Gastroesophageal sphincter (tissue), 4 donors: Measurements from ENCODE around the gene TSPAN13. TPM values are rescaled to one million over a fixed set of nuclear protein-coding genes. Genes with fewer than 3 reads are reported as not detected.

Source experiments
- ATAC-seq: fragments of 150-250 bp; one replicate; pipeline ENCODE4 v1.9.1; 2016; ENCODE audit warnings: mild to moderate bottlenecking, moderate library complexity
- H3K27ac ChIP-seq, 4 donors: fragments of 200-600 bp; sonication (generic) in 3 of 4; 1 replicate in 3 of 4; 2 replicates in 1 of 4; pipeline ENCODE4 v1.5.1; 2016 to 2019
- H3K27me3 ChIP-seq: fragments of 200-600 bp; sonication (generic); one replicate; pipeline ENCODE4 v1.5.1; 2019
- H3K36me3 ChIP-seq, 2 donors: fragments of 200-600 bp; sonication (generic); one replicate each; pipeline ENCODE4 v1.5.1; 2019; ENCODE audit warnings: control low read depth in 1 of 2
- H3K4me1 ChIP-seq, 3 donors: fragments of 200-600 bp; sonication (generic); 1 replicate in 2 of 3; 2 replicates in 1 of 3; pipeline ENCODE4 v1.5.1; 2016 to 2019; ENCODE audit warnings: control low read depth in 2 of 3
- H3K4me3 ChIP-seq, 2 donors: fragments of 200-600 bp; sonication (generic); one replicate each; pipeline ENCODE4 v1.5.1; 2019; ENCODE audit warnings: mild to moderate bottlenecking in 1 of 2, moderate library complexity in 1 of 2
- H3K9me3 ChIP-seq, 3 donors: fragments of 200-600 bp; sonication (generic); one replicate each; pipeline ENCODE4 v1.5.1; 2017 to 2019; ENCODE audit warnings: control low read depth in 2 of 3
- EP300 ChIP-seq: sonication (generic); formaldehyde crosslinking; IDR thresholded peaks from one replicate; pipeline ENCODE4 v1.6.1; 2017; ENCODE audit warnings: antibody characterized with exemption, mild to moderate bottlenecking
- POLR2A ChIP-seq, 2 donors: fragments of 450-650 bp; IDR thresholded peaks; one replicate each; pipeline ENCODE4 v1.6.1; 2017; ENCODE audit warnings: antibody characterized with exemption in 2 of 2, mild to moderate bottlenecking in 2 of 2, moderate library complexity in 1 of 2
- POLR2AphosphoS5 ChIP-seq: sonication (generic); formaldehyde crosslinking; IDR thresholded peaks from one replicate; pipeline ENCODE4 v1.6.1; 2017; ENCODE audit warnings: antibody characterized with exemption
- WGBS, 2 donors: methylation state at CpG; one replicate each; pipeline ENCODE4 v1.1.5; 2018; ENCODE audit warnings: low coverage in 1 of 2; 5-methylcytosine and 5-hydroxymethylcytosine counted together
- total RNA-seq, 4 donors: library from RNA; depleted of rRNA; stranded (reverse); fragments of >200 nt; gene quantifications; one replicate each; pipeline ENCODE4 v1.1.0, GENCODE V29; 2016
- TF ChIP-seq, protein P1 (sequence below), 4 experiments: fragments of 200-600 bp in 2 of 4; fragments of 450-650 bp in 2 of 4; sonication (generic) in 1 of 4; IDR thresholded peaks; one replicate each; pipeline ENCODE4 v1.5.1; 2017 to 2019; ENCODE audit warnings: antibody characterized with exemption in 4 of 4, mild to moderate bottlenecking in 2 of 4, moderate library complexity in 2 of 4

The TSPAN13 gene
- total RNA-seq, 4 donors from 2014 or later = 2.5 to 13.3 (median 6.4) TPM

DNA sequence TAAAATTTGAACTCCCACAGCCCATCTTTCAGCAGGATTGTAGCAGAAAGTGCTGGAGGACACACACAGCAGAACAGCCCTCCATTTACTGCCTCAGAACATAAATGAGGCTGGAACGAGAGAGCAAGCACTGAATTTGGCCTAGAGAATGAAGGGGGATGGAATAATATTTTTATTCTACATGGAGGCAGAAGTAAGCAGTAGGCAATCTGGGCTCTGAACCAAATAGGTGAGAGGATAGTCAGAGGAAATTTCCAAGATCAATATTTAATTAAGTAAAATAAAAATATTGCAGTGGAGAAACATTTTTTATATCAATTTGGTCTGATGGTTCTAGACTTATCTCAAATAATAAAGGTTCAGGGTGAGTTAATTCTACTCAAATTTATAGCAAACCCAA, 29.2 kb upstream of the TSPAN13 start:
- whole genome bisulfite sequencing, 2 donors = 77 to 86% methylated on average over 1 of the region's 1 CpG
- no peak overlapping the region for H3K27ac ChIP-seq
- no peaks in the 10 kb centered on the region for H3K27me3 ChIP-seq
- H3K4me1 ChIP-seq = no peaks in the 10 kb centered on the region
- TF ChIP-seq, protein P1, sequence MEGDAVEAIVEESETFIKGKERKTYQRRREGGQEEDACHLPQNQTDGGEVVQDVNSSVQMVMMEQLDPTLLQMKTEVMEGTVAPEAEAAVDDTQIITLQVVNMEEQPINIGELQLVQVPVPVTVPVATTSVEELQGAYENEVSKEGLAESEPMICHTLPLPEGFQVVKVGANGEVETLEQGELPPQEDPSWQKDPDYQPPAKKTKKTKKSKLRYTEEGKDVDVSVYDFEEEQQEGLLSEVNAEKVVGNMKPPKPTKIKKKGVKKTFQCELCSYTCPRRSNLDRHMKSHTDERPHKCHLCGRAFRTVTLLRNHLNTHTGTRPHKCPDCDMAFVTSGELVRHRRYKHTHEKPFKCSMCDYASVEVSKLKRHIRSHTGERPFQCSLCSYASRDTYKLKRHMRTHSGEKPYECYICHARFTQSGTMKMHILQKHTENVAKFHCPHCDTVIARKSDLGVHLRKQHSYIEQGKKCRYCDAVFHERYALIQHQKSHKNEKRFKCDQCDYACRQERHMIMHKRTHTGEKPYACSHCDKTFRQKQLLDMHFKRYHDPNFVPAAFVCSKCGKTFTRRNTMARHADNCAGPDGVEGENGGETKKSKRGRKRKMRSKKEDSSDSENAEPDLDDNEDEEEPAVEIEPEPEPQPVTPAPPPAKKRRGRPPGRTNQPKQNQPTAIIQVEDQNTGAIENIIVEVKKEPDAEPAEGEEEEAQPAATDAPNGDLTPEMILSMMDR (IDR thresholded peaks at IDR 0.05) = no peak
- TF ChIP-seq POLR2A (IDR thresholded peaks at IDR 0.05) = no peak
- no peak for TF ChIP-seq POLR2AphosphoS5
- H3K4me3 ChIP-seq = no peak overlapping the region
- H3K9me3 ChIP-seq = no peaks in the 10 kb centered on the region
- no peak for ATAC-seq
- no peaks in the 10 kb centered on the region for H3K36me3 ChIP-seq

DNA sequence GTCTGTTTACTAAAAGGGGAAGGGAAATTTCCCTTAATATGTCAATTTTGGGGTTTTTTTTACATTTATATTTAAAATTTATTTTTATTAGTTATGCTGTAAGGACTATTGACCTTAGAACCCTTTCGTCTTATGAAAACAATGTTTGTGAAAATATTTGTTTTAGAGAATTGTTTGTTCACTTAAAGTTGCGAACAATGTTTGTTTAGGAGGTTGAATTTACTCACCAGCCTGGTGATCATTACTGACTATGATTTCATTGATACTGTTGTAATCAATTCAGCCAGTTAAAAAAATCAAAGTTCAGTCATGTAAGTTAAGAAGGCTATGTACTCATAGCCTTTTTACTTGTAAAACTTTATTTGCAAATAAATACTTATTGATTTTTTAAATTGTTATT, 27.4 kb upstream of the TSPAN13 start:
- no peaks in the 10 kb centered on the region for H3K36me3 ChIP-seq
- H3K27me3 ChIP-seq = no peaks in the 10 kb centered on the region
- 89 to 92% methylated on average over 2 of the region's 2 CpGs for WGBS, 2 donors
- no peak overlapping the region for H3K4me3 ChIP-seq
- no peaks in the 10 kb centered on the region for H3K9me3 ChIP-seq
- TF ChIP-seq, protein P1 (IDR thresholded peaks at IDR 0.05) = no peak
- no peak for TF ChIP-seq EP300
- no peak for TF ChIP-seq POLR2A (IDR thresholded peaks at IDR 0.05)
- no peak for TF ChIP-seq POLR2AphosphoS5
- no peak for ATAC-seq
- H3K4me1 ChIP-seq = no peaks in the 10 kb centered on the region
- H3K27ac ChIP-seq = no peak overlapping the region

DNA sequence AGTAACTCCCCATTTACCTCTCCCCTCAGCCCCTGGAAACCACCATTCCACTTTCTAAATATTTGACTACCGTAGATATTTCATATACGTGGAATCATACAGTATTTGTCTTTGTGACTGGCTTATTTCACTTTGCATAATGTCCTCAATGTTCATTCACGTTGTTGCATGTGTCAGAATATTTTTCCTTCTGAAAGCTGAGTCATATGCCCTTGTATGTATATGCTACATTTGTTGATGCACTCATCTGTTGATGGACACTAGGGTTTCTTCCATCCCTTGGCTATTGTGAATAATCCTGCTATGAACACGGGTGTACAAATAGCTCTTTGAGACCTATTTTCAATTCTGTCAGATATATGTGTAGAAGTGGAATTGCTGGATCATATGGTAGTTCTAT, 25.8 kb upstream of the TSPAN13 start:
- Histone ChIP-seq H3K4me3 (no peak overlapping the region), H3K27ac (no peak overlapping the region), H3K4me1 (no peaks in the 10 kb centered on the region), H3K9me3 (no peaks in the 10 kb centered on the region), H3K27me3 (no peaks in the 10 kb centered on the region), H3K36me3 (no peaks in the 10 kb centered on the region)
- no peak for ATAC-seq
- WGBS, 2 donors = 81 to 91% methylated on average over 4 of the region's 4 CpGs
- no peak for TF ChIP-seq POLR2AphosphoS5
- no peak for TF ChIP-seq POLR2A (IDR thresholded peaks at IDR 0.05)
- TF ChIP-seq EP300 = no peak
- TF ChIP-seq, protein P1 (IDR thresholded peaks at IDR 0.05) = no peak

DNA sequence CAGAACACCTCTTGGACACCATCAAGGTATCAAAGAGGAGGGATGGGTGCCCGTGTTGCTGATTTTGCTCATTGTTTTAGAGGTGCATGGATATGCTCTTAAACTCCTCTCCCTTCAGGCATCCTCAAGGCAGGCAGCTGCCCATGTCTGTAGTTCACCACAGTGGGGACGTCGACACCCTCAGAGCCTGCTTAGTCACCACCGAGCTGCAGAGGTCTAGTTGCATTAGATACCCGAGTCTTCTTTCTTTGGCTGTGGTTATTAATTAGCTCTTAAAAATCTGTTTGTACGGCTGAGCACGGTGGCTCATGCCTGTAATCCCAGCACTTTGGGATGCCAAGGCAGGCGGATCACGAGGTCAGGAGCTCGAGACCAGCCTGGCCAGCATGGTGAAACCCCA, 24.7 kb upstream of the TSPAN13 start:
- H3K4me1 ChIP-seq = no peaks in the 10 kb centered on the region
- WGBS, 2 donors = 89% methylated on average over 3 of the region's 10 CpGs; no CpG with 5 or more reads in 1 of the 2 donors
- no peaks in the 10 kb centered on the region for H3K36me3 ChIP-seq
- H3K27me3 ChIP-seq = no peaks in the 10 kb centered on the region
- no peaks in the 10 kb centered on the region for H3K9me3 ChIP-seq
- TF ChIP-seq, protein P1 (IDR thresholded peaks at IDR 0.05) = no peak
- TF ChIP-seq POLR2A (IDR thresholded peaks at IDR 0.05) = no peak
- TF ChIP-seq POLR2AphosphoS5 = no peak
- no peak for TF ChIP-seq EP300
- no peak for ATAC-seq
- H3K4me3 ChIP-seq = no peak overlapping the region
- H3K27ac ChIP-seq = no peak overlapping the region

DNA sequence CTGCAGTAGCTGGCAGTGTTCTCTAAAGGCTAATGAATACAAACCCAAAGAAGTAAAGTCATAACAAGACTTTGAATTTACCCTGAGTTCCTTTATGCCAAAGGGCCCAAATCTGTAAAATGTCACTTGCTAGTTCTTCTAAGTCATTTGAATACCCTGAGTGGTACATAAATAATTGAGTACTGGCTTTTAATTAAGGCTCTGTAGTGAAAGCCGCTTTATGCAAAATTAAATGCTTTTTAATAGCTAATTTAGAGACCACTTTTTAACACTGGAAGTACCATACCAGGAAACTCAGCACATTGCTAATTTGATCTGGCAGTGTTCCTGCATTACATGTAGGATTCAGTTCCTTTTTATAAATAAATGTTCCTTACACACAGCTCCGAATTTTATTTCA, 24.0 kb upstream of the TSPAN13 start:
- H3K27me3 ChIP-seq = no peaks in the 10 kb centered on the region
- H3K9me3 ChIP-seq = no peaks in the 10 kb centered on the region
- TF ChIP-seq, protein P1 (IDR thresholded peaks at IDR 0.05) = no peak
- no peak for TF ChIP-seq POLR2A (IDR thresholded peaks at IDR 0.05)
- TF ChIP-seq EP300 = no peak
- no peak for TF ChIP-seq POLR2AphosphoS5
- ATAC-seq = no peak
- WGBS, 2 donors = 79 to 81% methylated on average over 2 of the region's 2 CpGs
- H3K4me3 ChIP-seq = no peak overlapping the region
- H3K36me3 ChIP-seq = no peaks in the 10 kb centered on the region
- no peaks in the 10 kb centered on the region for H3K4me1 ChIP-seq
- H3K27ac ChIP-seq = no peak overlapping the region
